Measurements from ENCODE around the gene MT1M. TPM values are rescaled to one million over a fixed set of nuclear protein-coding genes. Genes with fewer than 3 reads are reported as not detected.

The MT1M gene
- total and polyA plus RNA-seq, 2 of the 8 experiments (the other 6 are each of a cell fraction or from before 2014, with no cell fraction given), result 2.1 TPM; not detected in 1

- TF ChIP-seq CHD7 (IDR thresholded peaks at IDR 0.05; ENCODE audit: insufficient replicate concordance, low read length), result no peak
- TF ChIP-seq TBP (IDR thresholded peaks at IDR 0.05; ENCODE audit: low read depth, low read length), result peak; percentile 53; the same call in 1 of the 2 replicates
- TF ChIP-seq POLR2A (IDR thresholded peaks at IDR 0.05; ENCODE audit: control extremely low read depth in 1 of 2, low read depth in 2 of 2, low read length in 2 of 2), result no peak
- TF ChIP-seq RXRA (IDR thresholded peaks at IDR 0.05; ENCODE audit: insufficient read depth, low read depth, low read length), result no peak
- no peak for TF ChIP-seq SAP30 (IDR thresholded peaks at IDR 0.05; ENCODE audit: insufficient read depth, insufficient replicate concordance, low read length)
- no peak for TF ChIP-seq POLR2AphosphoS5 (IDR thresholded peaks at IDR 0.05; ENCODE audit: low read depth, low read length)
- no peak for TF ChIP-seq PHF8 (conservative IDR thresholded peaks at IDR 0.05; ENCODE audit: low read depth, low read length)
- TF ChIP-seq CEBPB (IDR thresholded peaks at IDR 0.05; ENCODE audit: low read depth, low read length), result no peak
- TF ChIP-seq EGR1 (IDR thresholded peaks at IDR 0.05; ENCODE audit: borderline replicate concordance, low read depth, low read length), result peak; percentile 30; the same call in 1 of the 2 replicates
- no peak for TF ChIP-seq CBX8 (IDR thresholded peaks at IDR 0.05; ENCODE audit: borderline replicate concordance, low read depth, low read length)
Measured at GRCh38 chr16:56589141-56590039, 43.1 kb upstream of the MT1M start, which contains the start of gene MT3 (continued).

All from H1 (cell line).